Left cardiac atrium (tissue), 4 donors: ENCODE results near the gene MOB3A. TPM values are rescaled to one million over a fixed set of nuclear protein-coding genes. Genes with fewer than 3 reads are reported as not detected.
"Not testable (repeated sequence)": the region's sequence is repeated elsewhere in the genome, so short reads cannot be mapped to it uniquely, and the experiment has no call there.

Experiments used
- ATAC-seq, 2 donors: fragments of 200-7000 bp; cut with Tn5 transposase; one replicate each; pipeline ENCODE4 v1.9.1; 2020; ENCODE audit warnings: mild to moderate bottlenecking in 2 of 2, moderate library complexity in 2 of 2
- DNase-seq: peaks from one replicate; pipeline ENCODE4 v3.0.0-alpha.2; 2020
- intact Hi-C, 2 donors: fragments of 100-400 bp; cut with DNase I; formaldehyde crosslinking; loops; one replicate each; pipeline versions ENCODE4 v1.14.1 to v1.15.1; 2022 to 2023
- long read RNA-seq: library from polyadenylated mRNA; unstranded; transcript quantifications from one replicate; pipeline ENCODE4 v2.0.0, GENCODE V29; 2021
- total RNA-seq, 2 donors: library from RNA; stranded (reverse); fragmentation: NEBNext Ultra II Directional; extraction: Animal tissue kit (Norgen Biotek cat#: 25700); gene quantifications; one replicate each; pipeline ENCODE4 v1.2.1, GENCODE V29; 2021
- donor health status: DM: no; HTN: yes; CAD: no.
- donor health status: DM: no; HTN: yes; CAD: no; lungs with severe emphysema.
- donor health status: DM: yes; HTN: yes; CAD: no.
- donor health status: Dilated cardiomyopathy.

The MOB3A gene
- 10 to 100 TPM; 24.9 to 28.6 TPM for total RNA-seq
- long read RNA-seq, partial matches to known transcripts = 0 of 15 reads
- long read RNA-seq, other reads (novel, unspliced or antisense) = 12 of 15 reads

DNA sequence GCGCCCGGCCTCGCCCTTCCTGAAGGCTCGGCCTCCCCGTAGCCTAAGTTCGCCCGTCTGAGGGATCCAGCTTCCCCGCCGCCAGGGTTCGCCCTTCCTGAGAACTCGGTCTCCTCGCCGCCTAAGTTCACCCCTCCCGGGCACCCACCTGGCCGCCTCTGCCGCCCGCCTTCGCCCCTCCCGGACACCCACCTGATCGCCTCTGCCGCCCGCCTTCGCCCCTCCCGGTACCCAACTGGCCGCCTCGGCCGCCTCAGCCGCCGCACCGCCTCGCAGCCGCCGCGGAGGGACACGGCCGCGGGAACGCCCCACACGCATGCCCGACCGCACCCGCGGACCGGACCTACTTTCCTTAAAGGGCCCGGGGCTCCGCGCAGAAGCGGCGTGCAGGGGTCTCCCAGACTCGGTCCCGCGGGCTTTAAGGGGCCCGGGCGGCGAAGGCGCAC is at the start of gene MOB3A:
TSS of gene MOB3A (minus strand) at position 293 of the 446 bp plus-strand sequence. CDS start 17,766 bp downstream, outside the sequence.
- ATAC-seq = peak; percentile 73 to 74
- DNase-seq = peak; percentile 94
- intact Hi-C loops = no loop called here

DNA sequence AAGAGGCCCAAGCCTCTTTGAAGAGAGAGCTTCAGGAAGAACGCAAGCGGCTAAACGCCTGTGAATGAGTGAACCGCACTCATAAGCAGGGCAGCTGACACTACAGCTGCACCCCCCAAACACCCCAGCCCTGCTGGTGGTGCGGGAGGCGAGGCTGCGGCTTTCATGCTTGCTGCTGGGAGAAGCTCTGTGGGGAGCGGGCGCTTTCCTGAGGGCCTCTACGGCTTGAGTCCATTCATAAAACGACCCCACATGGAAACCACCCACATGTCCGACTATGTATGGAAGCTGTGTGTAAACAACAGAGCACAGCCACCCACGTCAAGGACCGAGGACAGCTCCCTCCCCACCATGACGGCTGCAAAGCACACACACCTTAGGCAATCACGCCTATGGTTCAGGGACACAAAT is 49.7 kb upstream of the MOB3A start:
- DNase-seq (no peak), ATAC-seq (no peak)
- intact Hi-C loops = no loop called here

DNA sequence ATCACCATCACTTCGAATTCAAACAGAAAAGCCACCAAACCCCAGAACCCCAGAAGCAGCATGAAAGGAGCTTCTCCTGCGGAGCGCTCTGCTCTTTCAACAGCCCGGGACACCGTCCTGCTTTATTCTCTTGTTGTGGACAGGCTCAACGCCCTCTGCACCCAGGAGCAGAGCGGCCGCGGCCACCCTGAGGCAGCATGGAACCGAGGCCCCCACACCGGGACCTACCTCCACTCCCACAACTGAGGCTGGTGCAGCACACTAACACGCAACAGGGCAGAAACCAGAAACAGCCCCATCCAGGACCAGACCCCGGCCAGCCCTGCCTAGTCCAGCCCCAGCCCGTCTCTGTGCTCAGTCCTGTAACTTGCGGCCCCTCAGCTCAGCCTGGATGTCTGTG is 48.1 kb upstream of the MOB3A start:
- intact Hi-C loops = no loop called here
- ATAC-seq (no peak), DNase-seq (no peak)

DNA sequence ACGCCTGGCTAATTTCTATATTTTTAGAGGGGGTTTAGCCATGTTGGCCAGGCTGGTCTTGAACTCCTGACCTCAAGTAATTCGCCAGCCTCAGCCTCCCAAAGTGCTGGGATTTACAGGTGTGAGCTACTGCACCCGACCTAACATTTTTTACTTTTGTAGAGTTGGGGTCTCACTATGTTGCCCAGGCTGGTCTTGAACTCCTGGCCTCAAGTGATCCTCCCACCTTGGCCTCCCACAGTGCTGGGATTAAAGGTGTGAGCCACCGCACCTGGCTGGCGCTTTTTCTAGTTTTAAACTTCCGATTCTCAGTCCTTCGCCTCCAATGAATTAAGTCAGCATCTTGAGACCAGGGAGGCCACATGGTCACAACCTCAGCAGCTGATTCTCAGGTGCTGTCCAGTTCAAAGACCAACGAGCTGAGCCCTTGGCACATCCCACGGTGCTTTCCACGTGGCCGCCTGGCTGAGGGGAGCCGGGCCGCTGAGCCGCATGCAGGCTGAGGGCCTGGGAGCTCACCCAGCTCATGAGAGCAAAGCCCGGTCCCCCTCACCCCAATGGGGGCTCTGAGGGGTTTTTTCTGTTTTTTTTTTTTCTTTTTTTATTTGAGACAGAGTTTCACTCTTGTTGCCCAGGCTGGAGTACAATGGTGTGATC is 46.2 kb upstream of the MOB3A start:
- intact Hi-C loops = no loop called here
- ATAC-seq = no peak
- no peak for DNase-seq

DNA sequence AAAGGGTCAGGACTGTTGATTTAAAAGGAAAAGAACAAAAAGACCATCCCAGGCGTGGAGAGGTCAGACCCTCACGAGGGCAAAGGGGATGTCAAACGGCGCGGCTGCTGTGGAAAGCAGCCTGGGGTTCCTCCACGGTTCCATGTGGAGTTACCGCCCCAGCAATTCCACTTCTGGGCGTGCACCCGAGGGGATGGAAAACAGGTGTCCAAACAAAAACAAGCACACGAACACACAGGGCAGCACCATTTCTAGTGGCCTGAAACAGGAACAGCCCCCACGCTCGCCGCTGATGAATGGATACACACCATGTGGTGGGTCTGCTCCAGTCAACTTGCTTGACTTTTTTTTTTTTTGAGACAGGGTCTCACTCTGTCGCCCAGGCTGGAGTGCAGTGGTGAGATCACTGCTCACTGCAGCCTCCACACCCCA is 44.0 kb upstream of the MOB3A start:
- intact Hi-C loops = no loop called here
- no peak for ATAC-seq
- DNase-seq = no peak

DNA sequence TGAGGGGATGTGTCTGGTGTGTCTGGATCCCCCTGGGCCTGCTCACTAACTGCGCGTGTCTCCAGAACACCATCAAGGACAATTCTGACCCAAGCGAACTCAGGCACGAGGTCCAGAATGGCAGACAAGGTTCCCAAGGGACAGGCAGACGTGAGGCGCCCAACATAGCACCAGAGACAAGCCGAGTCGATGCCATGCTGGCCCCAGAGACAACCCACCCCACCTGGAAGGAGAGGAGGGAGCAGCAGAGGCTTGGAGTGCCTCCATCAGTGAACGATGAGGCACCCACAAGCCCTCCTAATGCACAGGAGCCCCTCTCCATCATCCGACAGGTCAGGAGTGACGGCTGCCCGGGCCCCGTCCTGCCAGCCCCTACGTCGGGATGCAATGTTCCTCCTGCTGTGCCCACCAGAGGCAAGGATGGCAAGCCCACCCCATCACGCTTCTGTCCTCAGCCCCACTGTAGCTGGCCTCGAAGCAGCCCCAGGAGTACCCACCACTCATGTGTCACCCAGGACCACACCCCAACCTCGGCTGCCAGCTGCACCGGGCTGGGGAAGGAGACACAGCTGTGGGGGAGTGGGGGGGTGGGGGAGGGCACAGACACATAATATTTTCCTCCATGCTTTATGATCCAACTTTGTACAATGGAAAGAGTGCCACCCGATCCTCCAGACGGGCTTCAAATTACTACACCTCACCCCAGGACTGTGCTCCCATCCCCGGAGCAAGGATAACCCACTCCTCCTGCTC is 43.4 kb upstream of the MOB3A start:
- DNase-seq (no peak), ATAC-seq (no peak)
- intact Hi-C loops = no loop called here

DNA sequence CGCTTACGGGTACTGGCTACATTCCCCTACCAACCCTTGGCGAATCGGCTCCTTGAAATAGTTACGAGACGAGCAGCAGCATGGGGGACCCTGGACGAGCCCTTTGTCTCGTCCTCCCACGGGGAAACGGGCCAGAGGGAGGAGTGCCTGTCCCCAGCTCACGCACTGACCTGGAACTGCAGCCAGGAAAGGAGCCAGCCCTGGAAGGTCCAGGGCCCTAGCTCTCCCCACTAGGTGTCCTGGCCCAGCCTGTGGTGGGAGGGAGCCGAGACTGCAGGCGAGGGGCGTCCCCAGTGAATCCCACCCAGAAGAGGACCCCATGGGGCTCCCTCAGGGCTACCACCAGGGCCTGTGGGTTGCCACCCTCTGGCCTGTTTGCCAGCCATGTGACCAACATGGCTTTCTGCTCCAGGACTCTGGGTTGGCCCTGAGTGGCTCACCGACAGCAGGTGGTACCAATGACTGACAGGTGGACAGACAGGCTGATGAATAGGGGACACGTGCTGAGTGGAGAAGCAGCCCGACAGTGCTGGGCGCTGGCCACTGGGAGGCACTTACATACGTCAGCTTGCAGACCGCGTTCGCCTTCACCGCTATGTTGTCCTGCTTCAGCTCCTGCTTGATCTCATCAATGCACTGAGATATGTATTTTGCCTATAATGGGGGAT is 42.1 kb upstream of the MOB3A start:
- ATAC-seq = peak; percentile 8 to 16
- no peak for DNase-seq
- intact Hi-C loops = no loop called here

DNA sequence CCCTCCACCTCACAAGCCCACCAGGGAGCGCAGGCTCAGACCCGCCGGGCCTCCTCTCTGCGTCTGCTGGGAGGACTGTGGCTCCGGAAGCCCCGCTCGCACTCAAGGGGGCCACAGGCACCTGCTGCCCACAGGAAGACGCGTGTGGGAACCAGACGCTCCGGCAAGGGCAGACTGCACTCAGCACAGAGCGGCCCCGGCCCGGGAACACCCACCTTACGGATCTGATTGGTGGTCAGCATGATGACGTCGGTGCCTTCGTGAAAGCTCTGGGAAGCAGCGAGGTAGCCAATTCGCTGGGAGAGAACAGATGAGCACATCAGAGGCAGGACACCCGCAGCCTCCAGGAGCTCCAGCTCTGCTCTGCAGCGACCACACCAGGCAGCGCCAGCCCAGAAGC is 40.7 kb upstream of the MOB3A start:
- intact Hi-C loops = no loop called here
- no peak for ATAC-seq
- no peak for DNase-seq

DNA sequence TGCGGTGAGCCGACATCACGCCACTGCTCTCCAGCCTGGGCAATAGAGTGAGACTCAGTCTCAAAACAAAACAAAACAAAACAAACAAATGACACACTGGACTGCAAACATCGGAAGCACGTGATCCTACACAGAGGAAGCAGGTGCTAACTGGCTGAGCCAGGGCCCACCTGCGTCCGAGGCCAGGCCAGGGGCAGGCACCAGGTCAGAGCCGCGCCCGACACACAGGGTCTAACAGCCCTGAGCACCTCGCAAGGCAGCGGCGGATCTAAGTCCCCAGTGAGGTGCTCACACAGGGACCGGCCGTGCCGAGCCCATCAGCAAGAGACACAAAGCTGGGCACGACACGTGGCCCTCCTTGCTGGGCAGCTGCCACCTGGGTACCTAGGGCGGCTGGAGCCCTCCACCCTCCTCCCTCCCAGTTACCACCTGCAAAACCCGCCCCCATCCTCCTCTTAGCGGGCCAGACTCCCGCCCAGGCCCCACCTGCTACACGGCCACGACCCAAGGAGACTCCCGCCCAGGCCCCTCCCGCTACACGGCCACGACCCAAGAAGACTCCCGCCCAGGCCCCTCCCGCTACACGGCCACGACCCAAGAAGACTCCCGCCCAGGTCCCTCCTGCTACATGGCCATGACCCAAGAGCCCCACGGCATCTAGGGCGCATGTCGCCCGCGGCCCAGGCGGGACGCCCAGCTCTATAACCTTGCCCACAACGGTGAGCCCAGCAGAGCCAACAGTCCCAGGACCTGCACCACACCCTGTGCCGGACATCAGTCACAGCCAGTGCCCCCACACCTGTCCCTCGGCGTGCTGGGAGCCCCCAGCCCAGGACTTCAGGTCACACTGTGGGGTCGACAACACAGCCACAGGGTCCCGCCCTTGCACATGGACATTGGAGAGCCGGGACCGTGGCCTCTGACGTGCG is 39.6 kb upstream of the MOB3A start:
- no peak for DNase-seq
- ATAC-seq = no peak
- intact Hi-C loops = no loop called here

DNA sequence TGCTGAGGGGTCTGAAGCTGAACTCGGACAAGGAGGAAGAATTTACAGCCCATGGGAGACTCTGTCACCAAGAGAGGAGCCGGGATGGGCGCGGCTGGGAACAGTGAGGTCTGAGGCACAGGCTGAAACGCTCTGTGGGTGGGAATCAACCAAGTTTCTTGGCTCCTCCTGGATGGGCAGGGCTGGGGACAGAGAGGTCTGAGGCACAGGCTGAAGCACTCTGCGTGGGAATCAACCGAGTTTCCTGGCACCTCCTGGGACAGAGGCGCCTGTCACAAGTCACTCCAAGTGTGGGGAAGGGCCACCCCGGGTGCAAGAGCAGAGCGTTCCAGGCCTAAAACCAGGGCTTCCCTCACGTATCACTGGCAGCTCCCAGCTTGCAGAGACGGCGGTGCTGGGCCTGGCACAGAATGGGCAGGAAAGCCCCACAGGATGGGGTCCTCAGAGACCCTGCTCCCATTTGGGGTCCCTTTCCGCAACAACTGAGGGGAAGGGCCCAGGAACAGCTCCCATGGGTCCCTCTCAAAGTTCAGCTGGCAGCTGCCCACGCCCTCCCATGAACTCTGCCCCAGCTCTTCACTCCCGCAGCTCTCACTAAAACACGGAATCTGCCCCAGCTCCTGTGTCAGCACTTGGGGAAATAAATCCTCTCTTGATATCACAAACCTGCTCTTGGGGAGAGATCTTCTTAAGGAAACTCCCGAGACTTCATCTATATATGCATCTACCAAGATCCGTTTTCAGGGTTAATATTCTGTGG is 36.8 kb upstream of the MOB3A start:
- intact Hi-C loops = no loop called here
- peak; percentile 55 to 64 for ATAC-seq
- peak; percentile 65 for DNase-seq

DNA sequence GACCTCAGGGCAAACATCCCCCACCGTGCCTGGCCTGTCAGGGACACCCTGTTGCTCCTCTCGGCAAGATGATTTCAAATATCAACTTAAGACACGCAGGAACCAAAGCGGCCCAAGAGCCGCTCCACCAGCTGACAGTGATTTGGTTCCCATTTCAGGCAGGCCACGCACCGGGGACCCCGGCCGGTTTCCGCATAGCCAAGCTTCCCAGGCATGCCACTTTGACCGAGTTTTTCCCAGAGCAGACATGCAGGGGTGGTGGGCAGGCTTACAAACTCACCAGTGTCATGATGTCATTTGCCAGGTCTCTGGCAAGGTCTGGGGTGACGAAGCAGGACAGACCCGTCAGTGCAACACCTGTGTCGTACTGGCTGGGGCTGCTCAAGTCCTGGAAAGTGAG is 36.1 kb upstream of the MOB3A start:
- no peak for ATAC-seq
- no peak for DNase-seq
- intact Hi-C loops = no loop called here

DNA sequence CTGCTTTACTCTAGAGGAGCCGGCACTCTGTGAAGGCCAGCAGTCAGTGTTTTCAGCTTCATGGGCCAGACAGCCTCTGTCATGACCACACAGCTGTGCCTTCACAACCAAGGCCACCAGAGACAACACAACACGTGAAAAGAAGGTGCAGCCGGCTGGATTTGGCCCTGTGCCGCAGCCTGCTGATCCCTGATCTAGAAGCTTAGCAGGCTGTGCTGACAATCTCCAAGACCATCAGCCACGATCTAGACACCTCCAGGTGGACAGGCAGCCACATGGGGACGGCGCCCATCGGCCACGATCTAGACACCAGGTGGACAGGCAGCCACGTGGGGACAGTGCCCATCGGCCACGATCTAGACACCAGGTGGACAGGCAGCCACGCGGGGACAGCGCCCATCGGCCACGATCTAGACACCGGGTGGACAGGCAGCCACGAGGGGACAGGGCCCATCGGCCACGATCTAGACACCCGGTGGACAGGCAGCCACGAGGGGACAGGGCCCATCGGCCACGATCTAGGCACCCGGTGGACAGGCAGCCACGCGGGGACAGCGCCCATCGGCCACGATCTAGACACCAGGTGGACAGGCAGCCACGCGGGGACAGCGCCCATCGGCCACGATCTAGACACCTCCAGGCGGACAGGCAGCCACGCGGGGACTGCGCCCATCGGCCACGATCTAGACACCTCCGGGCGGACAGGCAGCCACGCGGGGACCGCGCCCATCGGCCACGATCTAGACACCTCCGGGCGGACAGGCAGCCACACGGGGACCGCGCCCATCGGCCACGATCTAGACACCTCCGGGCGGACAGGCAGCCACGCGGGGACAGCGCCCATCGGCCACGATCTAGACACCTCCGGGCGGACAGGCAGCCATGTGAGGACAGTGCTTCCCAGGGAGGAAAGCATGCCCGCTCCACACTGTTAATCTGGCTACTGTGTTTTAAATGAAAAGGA is 35.2 kb upstream of the MOB3A start:
- ATAC-seq, DNase-seq, intact Hi-C loops: not testable (repeated sequence)

DNA sequence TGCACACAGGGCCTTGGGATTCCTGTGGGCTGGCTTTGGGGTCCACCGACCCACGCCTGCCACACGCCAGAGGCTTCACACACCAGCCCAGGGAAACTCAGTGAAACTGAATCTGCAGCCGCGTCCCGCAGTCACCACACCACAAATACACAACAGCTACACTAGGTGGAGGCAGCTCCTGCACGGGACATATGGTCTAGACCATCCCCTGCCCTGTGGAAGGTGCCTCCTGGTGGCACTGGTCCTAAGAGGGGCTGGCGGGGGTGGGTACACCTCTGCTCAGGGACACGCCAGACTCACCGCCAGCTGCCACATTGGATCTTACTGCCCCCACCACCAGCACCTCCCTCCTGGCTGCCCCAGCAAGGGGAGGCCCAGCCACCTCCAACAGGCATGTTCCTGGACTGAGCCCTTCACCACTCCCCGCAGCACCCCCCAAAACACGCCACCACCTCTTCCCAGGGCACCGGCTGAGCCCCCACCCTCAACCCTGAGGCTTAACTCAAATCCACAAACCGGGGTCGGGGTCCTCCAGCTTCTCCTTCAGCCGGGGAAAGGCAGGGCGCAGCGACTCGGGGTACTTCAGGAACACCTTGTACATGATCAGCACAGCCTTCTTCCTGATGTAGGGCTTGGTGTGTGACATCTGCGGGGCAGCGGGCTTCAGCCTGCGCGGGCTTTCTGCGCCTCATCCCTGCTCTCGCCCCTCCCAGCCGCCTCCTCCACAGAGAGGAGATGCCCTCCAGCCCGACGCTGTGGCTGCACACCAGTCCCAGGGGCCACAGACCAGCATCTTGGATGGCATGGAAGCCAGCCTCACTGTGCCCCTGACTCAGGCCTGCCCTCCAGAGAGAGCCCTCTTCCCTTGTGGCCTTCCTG is 34.0 kb upstream of the MOB3A start:
- ATAC-seq = no peak
- intact Hi-C loops = no loop called here

DNA sequence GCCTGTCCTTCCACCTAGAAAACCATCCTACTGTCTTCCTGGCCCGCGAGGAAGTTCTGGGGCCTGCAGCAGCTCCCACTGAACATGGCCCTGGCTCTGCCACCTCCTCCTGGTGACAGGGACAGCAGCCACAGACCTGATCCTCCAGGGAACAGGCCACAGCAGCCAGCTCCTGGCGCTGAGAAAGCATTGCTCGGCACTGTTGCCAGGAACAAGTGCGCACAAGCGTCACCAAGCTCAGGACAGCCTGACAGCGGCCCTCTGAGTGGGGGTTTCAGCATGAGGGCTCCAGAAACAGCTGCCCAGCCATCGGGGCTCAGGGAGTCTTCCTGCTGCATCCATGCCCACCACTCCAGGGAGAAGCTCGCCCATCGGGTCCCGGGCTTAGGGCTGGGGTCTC is 33.4 kb upstream of the MOB3A start:
- ATAC-seq = peak; percentile 39 to 72
- intact Hi-C loops = no loop called here
- DNase-seq = peak; percentile 70

More for the DNA sequence above, 34.0 kb upstream of the MOB3A start:
- DNase-seq = no peak

DNA sequence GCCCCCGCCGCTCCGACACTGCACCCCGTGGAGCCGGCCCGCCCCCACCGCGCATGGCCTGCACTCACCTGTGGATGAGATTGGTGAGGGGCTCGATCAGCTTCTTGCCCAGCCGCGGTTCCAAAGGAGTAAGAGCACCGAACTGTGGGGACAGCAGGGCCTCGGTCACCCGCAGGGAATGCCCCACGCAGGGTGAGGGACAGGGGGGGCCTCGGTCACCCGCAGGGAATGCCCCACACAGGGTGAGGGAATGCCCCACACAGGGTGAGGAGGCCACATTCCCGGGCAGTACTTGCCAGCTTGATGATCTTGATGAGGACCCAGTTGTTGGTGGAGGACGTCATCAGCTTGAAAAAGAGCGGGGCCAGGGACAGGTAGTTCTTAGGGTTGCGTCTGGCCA is 32.9 kb upstream of the MOB3A start:
- intact Hi-C loops = no loop called here
- ATAC-seq (no peak), DNase-seq (no peak)

DNA sequence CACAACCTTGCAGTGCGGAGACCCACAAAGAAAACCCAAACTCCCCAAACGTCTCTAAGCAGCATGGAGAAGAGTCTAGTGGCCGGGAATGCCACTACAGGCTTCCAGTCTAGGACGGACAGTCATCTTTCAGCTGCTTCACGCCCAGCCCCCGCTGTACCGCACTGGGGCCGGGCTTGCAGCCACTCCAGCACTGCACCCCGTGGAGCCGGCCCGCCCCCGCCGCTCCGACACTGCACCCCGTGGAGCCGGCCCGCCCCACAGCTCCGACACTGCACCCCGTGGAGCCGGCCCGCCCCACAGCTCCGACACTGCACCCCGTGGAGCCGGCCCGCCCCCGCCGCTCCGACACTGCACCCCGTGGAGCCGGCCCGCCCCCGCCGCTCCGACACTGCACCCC is 32.1 kb upstream of the MOB3A start:
- peak; percentile 3 to 4 for ATAC-seq
- intact Hi-C loops, DNase-seq: not testable (repeated sequence)
